ENCODE data around the gene ZNF385D.
A peak's percentile ranks its signal among the peaks of the same experiment; 100 is the strongest.

ZNF385D gene

DNA sequence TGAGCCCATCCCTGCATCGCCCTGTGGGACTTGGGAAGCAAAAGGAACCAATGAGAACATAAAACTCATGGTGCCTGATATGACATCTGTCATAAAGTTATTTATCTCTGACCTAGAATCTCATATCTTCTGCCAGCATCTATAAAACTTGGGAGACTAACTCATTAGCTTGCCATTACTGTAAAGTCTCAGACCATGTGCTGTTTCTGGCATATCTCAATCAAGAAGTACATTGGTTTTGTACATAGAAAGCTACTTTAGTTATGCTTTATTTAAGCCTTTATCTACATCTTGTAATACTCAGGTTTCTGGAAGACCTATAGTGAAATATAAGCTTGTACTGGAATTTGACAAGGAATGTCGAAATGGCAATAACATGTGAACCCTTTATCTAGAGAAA, 112.5 kb downstream of the ZNF385D start:
- no peak for ATAC-seq

DNA sequence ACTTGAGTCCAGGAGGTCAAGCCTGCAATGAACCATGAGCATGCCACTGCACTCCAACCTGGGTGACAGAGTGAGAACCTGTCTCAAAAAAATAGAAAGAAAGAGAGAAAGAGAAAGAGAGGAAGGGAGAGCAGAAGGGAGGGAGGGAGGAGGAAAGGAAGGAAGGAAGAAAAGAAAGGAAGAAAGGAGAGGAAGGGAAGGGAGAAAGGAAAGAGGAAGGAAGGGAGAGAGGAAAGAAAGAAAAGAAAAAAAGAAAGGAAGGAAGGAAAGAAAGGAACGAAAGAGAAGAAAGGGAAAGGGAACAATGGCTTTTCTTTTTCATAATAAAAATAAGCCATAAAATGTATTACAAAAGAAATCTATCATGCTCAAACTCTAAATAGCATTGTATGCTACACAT, 116.9 kb downstream of the ZNF385D start:
- ATAC-seq = no peak
- no peak for TF ChIP-seq ZFP3 (CRISPR knock-in tag; IDR thresholded peaks at IDR 0.05)
- TF ChIP-seq, protein P1, sequence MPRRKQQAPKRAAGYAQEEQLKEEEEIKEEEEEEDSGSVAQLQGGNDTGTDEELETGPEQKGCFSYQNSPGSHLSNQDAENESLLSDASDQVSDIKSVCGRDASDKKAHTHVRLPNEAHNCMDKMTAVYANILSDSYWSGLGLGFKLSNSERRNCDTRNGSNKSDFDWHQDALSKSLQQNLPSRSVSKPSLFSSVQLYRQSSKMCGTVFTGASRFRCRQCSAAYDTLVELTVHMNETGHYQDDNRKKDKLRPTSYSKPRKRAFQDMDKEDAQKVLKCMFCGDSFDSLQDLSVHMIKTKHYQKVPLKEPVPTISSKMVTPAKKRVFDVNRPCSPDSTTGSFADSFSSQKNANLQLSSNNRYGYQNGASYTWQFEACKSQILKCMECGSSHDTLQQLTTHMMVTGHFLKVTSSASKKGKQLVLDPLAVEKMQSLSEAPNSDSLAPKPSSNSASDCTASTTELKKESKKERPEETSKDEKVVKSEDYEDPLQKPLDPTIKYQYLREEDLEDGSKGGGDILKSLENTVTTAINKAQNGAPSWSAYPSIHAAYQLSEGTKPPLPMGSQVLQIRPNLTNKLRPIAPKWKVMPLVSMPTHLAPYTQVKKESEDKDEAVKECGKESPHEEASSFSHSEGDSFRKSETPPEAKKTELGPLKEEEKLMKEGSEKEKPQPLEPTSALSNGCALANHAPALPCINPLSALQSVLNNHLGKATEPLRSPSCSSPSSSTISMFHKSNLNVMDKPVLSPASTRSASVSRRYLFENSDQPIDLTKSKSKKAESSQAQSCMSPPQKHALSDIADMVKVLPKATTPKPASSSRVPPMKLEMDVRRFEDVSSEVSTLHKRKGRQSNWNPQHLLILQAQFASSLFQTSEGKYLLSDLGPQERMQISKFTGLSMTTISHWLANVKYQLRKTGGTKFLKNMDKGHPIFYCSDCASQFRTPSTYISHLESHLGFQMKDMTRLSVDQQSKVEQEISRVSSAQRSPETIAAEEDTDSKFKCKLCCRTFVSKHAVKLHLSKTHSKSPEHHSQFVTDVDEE (CRISPR knock-in tag; IDR thresholded peaks at IDR 0.05) = no peak

More for the DNA sequence above, 112.5 kb downstream of the ZNF385D start:
- TF ChIP-seq ISL1 (CRISPR knock-in tag; IDR thresholded peaks at IDR 0.05) (peak; percentile 52), ZFP30 (CRISPR knock-in tag; IDR thresholded peaks at IDR 0.05) (no peak)

DNA sequence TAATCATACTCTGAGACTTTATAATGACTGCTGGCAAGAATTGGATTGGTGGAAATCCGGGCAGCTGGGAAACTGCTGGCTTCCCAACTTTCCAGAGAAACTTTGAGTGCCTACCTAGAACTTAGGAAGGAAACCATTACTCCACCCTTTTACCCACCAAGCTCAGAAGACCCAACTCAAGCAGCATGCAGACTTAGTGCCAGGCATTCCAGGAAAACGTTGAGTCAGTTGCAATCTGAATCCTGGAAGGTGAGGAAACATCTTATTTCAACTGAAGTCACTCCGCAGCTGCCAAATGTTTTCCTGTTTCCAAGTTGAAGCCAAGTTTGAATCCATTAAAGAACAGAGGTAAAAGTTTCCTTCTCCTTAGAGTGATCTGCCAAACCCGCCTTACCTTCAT, 126.5 kb downstream of the ZNF385D start:
- TF ChIP-seq ARNTL (CRISPR knock-in tag; IDR thresholded peaks at IDR 0.05; ENCODE audit: borderline replicate concordance, low read depth) (no peak), ZNF8 (CRISPR knock-in tag; IDR thresholded peaks at IDR 0.05) (no peak), ESRRG (CRISPR knock-in tag; IDR thresholded peaks at IDR 0.05) (no peak), SNAI2 (CRISPR knock-in tag; IDR thresholded peaks at IDR 0.05) (no peak), RARB (CRISPR knock-in tag; IDR thresholded peaks at IDR 0.05) (no peak), CSDC2 (CRISPR knock-in tag; IDR thresholded peaks at IDR 0.05) (no peak), TOX (CRISPR knock-in tag; IDR thresholded peaks at IDR 0.05; ENCODE audit: borderline replicate concordance) (no peak), ZFP30 (CRISPR knock-in tag; IDR thresholded peaks at IDR 0.05) (no peak), PPARA (CRISPR knock-in tag; IDR thresholded peaks at IDR 0.05; ENCODE audit: borderline replicate concordance) (no peak), BACH2 (CRISPR knock-in tag; IDR thresholded peaks at IDR 0.05; ENCODE audit: borderline replicate concordance) (no peak), ISL1 (CRISPR knock-in tag; IDR thresholded peaks at IDR 0.05) (no peak), GLIS3 (CRISPR knock-in tag; IDR thresholded peaks at IDR 0.05) (no peak)
- TF ChIP-seq, protein P2, sequence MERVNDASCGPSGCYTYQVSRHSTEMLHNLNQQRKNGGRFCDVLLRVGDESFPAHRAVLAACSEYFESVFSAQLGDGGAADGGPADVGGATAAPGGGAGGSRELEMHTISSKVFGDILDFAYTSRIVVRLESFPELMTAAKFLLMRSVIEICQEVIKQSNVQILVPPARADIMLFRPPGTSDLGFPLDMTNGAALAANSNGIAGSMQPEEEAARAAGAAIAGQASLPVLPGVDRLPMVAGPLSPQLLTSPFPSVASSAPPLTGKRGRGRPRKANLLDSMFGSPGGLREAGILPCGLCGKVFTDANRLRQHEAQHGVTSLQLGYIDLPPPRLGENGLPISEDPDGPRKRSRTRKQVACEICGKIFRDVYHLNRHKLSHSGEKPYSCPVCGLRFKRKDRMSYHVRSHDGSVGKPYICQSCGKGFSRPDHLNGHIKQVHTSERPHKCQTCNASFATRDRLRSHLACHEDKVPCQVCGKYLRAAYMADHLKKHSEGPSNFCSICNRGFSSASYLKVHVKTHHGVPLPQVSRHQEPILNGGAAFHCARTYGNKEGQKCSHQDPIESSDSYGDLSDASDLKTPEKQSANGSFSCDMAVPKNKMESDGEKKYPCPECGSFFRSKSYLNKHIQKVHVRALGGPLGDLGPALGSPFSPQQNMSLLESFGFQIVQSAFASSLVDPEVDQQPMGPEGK (CRISPR knock-in tag; IDR thresholded peaks at IDR 0.05; ENCODE audit: borderline replicate concordance) = no peak
- TF ChIP-seq, protein P1 (CRISPR knock-in tag; IDR thresholded peaks at IDR 0.05) = no peak
- TF ChIP-seq, protein P3, sequence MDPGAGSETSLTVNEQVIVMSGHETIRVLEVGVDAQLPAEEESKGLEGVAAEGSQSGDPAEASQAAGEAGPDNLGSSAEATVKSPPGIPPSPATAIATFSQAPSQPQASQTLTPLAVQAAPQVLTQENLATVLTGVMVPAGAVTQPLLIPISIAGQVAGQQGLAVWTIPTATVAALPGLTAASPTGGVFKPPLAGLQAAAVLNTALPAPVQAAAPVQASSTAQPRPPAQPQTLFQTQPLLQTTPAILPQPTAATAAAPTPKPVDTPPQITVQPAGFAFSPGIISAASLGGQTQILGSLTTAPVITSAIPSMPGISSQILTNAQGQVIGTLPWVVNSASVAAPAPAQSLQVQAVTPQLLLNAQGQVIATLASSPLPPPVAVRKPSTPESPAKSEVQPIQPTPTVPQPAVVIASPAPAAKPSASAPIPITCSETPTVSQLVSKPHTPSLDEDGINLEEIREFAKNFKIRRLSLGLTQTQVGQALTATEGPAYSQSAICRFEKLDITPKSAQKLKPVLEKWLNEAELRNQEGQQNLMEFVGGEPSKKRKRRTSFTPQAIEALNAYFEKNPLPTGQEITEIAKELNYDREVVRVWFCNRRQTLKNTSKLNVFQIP (CRISPR knock-in tag; IDR thresholded peaks at IDR 0.05; ENCODE audit: borderline replicate concordance, low read depth) = no peak
- TF ChIP-seq, protein P4, sequence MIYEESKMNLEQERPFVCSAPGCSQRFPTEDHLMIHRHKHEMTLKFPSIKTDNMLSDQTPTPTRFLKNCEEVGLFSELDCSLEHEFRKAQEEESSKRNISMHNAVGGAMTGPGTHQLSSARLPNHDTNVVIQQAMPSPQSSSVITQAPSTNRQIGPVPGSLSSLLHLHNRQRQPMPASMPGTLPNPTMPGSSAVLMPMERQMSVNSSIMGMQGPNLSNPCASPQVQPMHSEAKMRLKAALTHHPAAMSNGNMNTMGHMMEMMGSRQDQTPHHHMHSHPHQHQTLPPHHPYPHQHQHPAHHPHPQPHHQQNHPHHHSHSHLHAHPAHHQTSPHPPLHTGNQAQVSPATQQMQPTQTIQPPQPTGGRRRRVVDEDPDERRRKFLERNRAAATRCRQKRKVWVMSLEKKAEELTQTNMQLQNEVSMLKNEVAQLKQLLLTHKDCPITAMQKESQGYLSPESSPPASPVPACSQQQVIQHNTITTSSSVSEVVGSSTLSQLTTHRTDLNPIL (CRISPR knock-in tag; IDR thresholded peaks at IDR 0.05; ENCODE audit: low read depth) = no peak
- no peak for ATAC-seq

DNA sequence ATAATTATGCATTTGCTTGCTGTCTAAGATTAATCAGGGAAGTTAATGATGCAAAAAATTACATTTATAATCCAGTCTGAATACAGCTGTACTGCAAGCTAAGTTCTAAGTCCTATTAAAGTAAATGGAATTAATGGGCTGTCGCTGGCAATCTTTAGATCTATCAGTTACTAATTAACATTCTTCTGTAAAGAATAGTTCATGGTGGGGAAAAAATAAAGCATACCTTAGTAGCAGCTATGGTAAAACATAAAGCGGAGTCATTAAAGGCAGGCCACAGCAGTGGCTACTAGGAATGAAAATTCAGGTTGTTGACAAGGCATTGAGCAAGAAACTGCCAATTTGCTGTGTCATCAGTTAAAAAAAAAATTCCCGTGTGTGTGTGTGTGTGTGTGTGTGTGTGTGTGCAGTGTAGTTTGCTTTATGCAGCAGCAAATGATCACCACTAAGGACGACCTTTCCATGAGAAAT, 129.8 kb downstream of the ZNF385D start:
- peak; percentile 74 for ATAC-seq
- TF ChIP-seq ISL1 (CRISPR knock-in tag; IDR thresholded peaks at IDR 0.05) (peak; percentile 44), ZNF8 (CRISPR knock-in tag; IDR thresholded peaks at IDR 0.05) (no peak), ZFP30 (CRISPR knock-in tag; IDR thresholded peaks at IDR 0.05) (no peak)

All from SK-N-SH treated with all-trans-retinoic acid at 6 μM for 48 hours (cell line).